Measurements from ENCODE around the gene MAP1S.

DNA sequence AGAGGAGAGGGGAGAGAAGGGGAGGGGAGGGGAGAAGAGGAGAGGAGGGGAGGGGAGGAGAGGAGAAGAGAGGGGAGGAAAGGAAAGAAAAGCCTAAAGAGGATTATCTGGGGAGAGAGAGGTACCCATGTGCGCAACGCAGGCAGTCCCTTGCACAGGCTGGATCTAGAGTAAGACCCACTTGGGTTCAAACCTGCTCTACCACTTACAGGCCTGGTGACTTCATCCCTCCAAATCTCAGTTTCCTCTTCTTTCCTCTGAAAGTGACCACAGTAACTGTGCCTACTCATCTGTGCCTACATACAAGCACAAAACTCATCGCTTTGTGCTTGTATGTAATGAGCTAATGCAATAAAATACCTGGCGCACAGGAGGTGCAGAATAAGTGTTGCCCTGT, 732 bp upstream of the MAP1S start:
- TF ChIP-seq, protein P1, sequence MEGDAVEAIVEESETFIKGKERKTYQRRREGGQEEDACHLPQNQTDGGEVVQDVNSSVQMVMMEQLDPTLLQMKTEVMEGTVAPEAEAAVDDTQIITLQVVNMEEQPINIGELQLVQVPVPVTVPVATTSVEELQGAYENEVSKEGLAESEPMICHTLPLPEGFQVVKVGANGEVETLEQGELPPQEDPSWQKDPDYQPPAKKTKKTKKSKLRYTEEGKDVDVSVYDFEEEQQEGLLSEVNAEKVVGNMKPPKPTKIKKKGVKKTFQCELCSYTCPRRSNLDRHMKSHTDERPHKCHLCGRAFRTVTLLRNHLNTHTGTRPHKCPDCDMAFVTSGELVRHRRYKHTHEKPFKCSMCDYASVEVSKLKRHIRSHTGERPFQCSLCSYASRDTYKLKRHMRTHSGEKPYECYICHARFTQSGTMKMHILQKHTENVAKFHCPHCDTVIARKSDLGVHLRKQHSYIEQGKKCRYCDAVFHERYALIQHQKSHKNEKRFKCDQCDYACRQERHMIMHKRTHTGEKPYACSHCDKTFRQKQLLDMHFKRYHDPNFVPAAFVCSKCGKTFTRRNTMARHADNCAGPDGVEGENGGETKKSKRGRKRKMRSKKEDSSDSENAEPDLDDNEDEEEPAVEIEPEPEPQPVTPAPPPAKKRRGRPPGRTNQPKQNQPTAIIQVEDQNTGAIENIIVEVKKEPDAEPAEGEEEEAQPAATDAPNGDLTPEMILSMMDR (IDR thresholded peaks at IDR 0.05) = no peak
- no peak for TF ChIP-seq POLR2A (IDR thresholded peaks at IDR 0.05)

All from adrenal gland (tissue), 5 donors.